SU-DHL-6 (cell line): ENCODE results near the gene MYO1G.

Source experiments
- H2AFZ ChIP-seq: fragments of 200-600 bp; sonication (generic); 2 replicates; pipeline ENCODE4 v1.6.1; 2014; ENCODE audit warnings: low read depth, mild to moderate bottlenecking, moderate library complexity, mixed read lengths, antibody characterized with exemption, low read length; ENCODE audit not compliant: severe bottlenecking
- H3F3A ChIP-seq: fragments of 200-600 bp; shearing (Covaris generic); 2 replicates; pipeline ENCODE4 v1.6.0; 2016; ENCODE audit warnings: antibody characterized with exemption, mild to moderate bottlenecking; ENCODE audit not compliant: insufficient read depth
- H3K27ac ChIP-seq: fragments of 200-600 bp; sonication (generic); 2 replicates; pipeline ENCODE4 v1.5.1; 2016; ENCODE audit warnings: low read depth, mild to moderate bottlenecking, low read length, moderate library complexity, mixed read lengths
- H3K27me3 ChIP-seq: fragments of 200-600 bp; sonication (generic), shearing (Covaris generic); 2 replicates; pipeline ENCODE4 v1.6.0; 2014; ENCODE audit warnings: mild to moderate bottlenecking, low read length
- H3K36me3 ChIP-seq: fragments of 200-600 bp; sonication (generic); 2 replicates; pipeline ENCODE4 v1.6.1; 2014; ENCODE audit warnings: mild to moderate bottlenecking, low read length, mixed read lengths
- H3K4me2 ChIP-seq: fragments of 300-600, 200-600 bp; shearing (Covaris generic), sonication (generic); 2 replicates; pipeline ENCODE4 v1.6.0; 2014; ENCODE audit warnings: low read length, low read depth, mild to moderate bottlenecking; ENCODE audit not compliant: poor library complexity, severe bottlenecking
- H3K4me3 ChIP-seq: fragments of 200-600 bp; sonication (generic); 2 replicates; pipeline ENCODE4 v1.5.1; 2014; ENCODE audit warnings: antibody characterized with exemption, low read length, mild to moderate bottlenecking, mixed read lengths; ENCODE audit not compliant: insufficient read depth, poor library complexity, severe bottlenecking
- H3K79me2 ChIP-seq: fragments of 200-600 bp; sonication (generic); 2 replicates; pipeline ENCODE4 v1.6.1; 2014; ENCODE audit warnings: mild to moderate bottlenecking, low read length, moderate library complexity; ENCODE audit not compliant: insufficient read depth
- H3K9ac ChIP-seq: fragments of 200-600 bp; sonication (generic); 2 replicates; pipeline ENCODE4 v1.7.0; 2014; ENCODE audit warnings: mild to moderate bottlenecking, low read length
- H3K9me2 ChIP-seq: fragments of 200-600 bp; sonication (generic); replicated peaks from 2 replicates; pipeline ENCODE4 v1.6.1; 2014; ENCODE audit warnings: low read length; ENCODE audit not compliant: insufficient read depth
- H3K9me3 ChIP-seq: fragments of 200-600 bp; sonication (generic); 2 replicates; pipeline ENCODE4 v1.6.1; 2014; ENCODE audit warnings: low read length, mixed read lengths; ENCODE audit not compliant: insufficient read depth
- H4K20me1 ChIP-seq: fragments of 200-600 bp; sonication (generic); 2 replicates; pipeline ENCODE4 v1.6.1; 2014; ENCODE audit warnings: low read depth, mild to moderate bottlenecking, antibody characterized with exemption, low read length, moderate library complexity, mixed read lengths
- EZH2phosphoT487 ChIP-seq: fragments of 200-600 bp; sonication (generic), shearing (Covaris generic); conservative IDR thresholded peaks from 2 replicates; pipeline ENCODE4 v1.6.1; 2018; ENCODE audit warnings: mild to moderate bottlenecking, antibody characterized with exemption, low read length, moderate library complexity, mixed read lengths
- TF ChIP-seq, protein P1 (sequence below): fragments of 200-600 bp; sonication (generic); IDR thresholded peaks from one replicate; pipeline ENCODE4 v1.5.1; 2017; ENCODE audit warnings: antibody characterized with exemption, mild to moderate bottlenecking, low read length, moderate library complexity; ENCODE audit not compliant: insufficient read depth, poor library complexity, severe bottlenecking

The MYO1G gene

DNA sequence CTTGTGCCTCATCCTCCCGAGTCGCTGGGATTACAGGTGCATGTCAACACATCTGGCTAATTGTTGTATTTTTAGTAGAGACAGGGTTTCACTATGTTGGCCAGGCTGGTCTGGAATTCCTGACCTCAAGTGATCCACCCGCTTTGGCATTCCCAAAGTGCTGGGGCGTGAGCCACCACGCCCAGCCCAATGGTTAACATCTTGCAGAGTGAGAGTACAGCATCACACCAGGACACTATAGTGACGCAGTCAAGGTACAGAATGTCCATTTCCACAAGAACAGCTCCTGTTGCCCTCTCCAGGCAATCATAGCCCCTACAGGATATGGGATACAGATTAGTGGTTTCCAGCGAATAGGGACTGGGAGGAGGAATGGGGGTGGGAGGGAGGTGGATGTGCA, 34.0 kb downstream of the MYO1G start:
- Histone ChIP-seq H3F3A (no peaks in the 10 kb centered on the region), H3K27ac (no peak overlapping the region), H2AFZ (no peak overlapping the region), H3K36me3 (no peaks in the 10 kb centered on the region), H3K9me3 (no peaks in the 10 kb centered on the region), H3K9ac (no peak overlapping the region), H4K20me1 (no peaks in the 10 kb centered on the region), H3K4me3 (no peak overlapping the region), H3K79me2 (no peaks in the 10 kb centered on the region), H3K9me2 (no peaks in the 10 kb centered on the region), H3K4me2 (no peak overlapping the region), H3K27me3 (no peaks in the 10 kb centered on the region)
- TF ChIP-seq EZH2phosphoT487, result no peak
- TF ChIP-seq, protein P1, sequence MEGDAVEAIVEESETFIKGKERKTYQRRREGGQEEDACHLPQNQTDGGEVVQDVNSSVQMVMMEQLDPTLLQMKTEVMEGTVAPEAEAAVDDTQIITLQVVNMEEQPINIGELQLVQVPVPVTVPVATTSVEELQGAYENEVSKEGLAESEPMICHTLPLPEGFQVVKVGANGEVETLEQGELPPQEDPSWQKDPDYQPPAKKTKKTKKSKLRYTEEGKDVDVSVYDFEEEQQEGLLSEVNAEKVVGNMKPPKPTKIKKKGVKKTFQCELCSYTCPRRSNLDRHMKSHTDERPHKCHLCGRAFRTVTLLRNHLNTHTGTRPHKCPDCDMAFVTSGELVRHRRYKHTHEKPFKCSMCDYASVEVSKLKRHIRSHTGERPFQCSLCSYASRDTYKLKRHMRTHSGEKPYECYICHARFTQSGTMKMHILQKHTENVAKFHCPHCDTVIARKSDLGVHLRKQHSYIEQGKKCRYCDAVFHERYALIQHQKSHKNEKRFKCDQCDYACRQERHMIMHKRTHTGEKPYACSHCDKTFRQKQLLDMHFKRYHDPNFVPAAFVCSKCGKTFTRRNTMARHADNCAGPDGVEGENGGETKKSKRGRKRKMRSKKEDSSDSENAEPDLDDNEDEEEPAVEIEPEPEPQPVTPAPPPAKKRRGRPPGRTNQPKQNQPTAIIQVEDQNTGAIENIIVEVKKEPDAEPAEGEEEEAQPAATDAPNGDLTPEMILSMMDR, result no peak

DNA sequence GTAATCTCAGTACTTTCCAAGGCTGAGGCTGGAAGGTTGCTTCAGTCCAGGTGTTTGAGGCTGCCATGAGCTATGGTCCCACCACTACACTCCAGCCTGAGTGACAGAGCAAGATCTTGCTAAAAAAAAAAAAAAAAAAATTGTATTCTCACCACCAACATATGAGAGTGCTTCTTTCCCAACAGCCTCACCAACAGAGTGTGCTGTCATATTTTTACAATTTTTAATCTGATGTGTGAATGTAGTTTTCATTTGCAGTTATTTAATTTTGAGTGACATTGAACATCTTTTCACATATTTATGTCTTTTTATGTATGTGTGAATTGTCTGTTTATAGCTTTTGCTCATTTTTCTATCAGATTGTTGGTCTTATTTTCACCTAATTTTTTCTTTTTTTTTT, 35.2 kb downstream of the MYO1G start:
- Histone ChIP-seq H3K79me2 (no peaks in the 10 kb centered on the region), H3F3A (no peaks in the 10 kb centered on the region), H2AFZ (no peak overlapping the region), H3K27ac (no peak overlapping the region), H3K9me2 (no peaks in the 10 kb centered on the region), H4K20me1 (no peaks in the 10 kb centered on the region), H3K4me3 (no peak overlapping the region), H3K27me3 (no peaks in the 10 kb centered on the region), H3K9me3 (no peaks in the 10 kb centered on the region), H3K36me3 (no peaks in the 10 kb centered on the region), H3K9ac (no peak overlapping the region), H3K4me2 (no peak overlapping the region)
- no peak for TF ChIP-seq EZH2phosphoT487
- TF ChIP-seq, protein P1, result no peak

DNA sequence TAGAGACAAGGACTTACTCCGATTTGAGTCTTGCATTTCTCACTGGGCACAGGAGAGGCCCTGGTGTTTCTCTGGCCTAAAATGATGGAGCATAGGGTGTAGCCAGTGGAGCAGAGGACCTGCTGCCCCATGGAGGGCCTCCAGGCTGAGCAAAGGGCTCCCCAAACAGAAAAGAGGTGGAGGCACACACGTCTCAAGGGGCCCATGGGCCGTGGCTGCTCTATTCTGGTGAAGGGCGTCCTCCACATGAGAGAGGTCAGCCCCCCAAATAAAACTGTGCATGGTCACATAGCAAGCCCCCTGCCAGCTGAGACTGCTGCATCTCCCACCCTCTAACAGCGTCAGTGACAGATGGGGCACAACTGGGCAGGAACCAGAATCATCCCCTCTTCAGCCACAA, 41.4 kb downstream of the MYO1G start:
- Histone ChIP-seq H3K9me3 (no peaks in the 10 kb centered on the region), H3K79me2 (no peaks in the 10 kb centered on the region), H4K20me1 (no peaks in the 10 kb centered on the region), H3K4me3 (no peak overlapping the region), H3K27ac (no peak overlapping the region), H3F3A (no peaks in the 10 kb centered on the region), H3K36me3 (no peaks in the 10 kb centered on the region), H3K4me2 (no peak overlapping the region), H2AFZ (no peak overlapping the region), H3K9me2 (no peaks in the 10 kb centered on the region), H3K9ac (no peak overlapping the region), H3K27me3 (no peaks in the 10 kb centered on the region)
- TF ChIP-seq, protein P1, result no peak
- TF ChIP-seq EZH2phosphoT487, result no peak
